Neutrophil (primary cell): Measurements from ENCODE around the gene PCGF2.

ENCODE experiments used
- H3K27ac ChIP-seq: fragments of 200-600 bp; sonication (generic); 2 replicates; pipeline ENCODE4 v1.5.1; 2016; ENCODE audit warnings: mild to moderate bottlenecking, moderate library complexity
- H3K27me3 ChIP-seq: fragments of 200-600 bp; sonication (generic); 2 replicates; pipeline ENCODE4 v1.6.0; 2016; ENCODE audit warnings: mild to moderate bottlenecking
- H3K36me3 ChIP-seq: fragments of 200-600 bp; sonication (generic); 2 replicates; pipeline ENCODE4 v1.5.1; 2017
- H3K4me1 ChIP-seq, 2 experiments: fragments of 200-600 bp in 1 of 2; sonication (generic) in 1 of 2; 1 replicate in 1 of 2; 2 replicates in 1 of 2; pipeline versions ENCODE4 v1.5.1 to v1.6.1; 2013 to 2016; ENCODE audit warnings: low read depth in 1 of 2, low read length in 1 of 2, mild to moderate bottlenecking in 1 of 2, moderate library complexity in 1 of 2; ENCODE audit not compliant: control insufficient read depth in 1 of 2, insufficient read depth in 1 of 2
- H3K4me3 ChIP-seq, 2 experiments: fragments of 200-600 bp in 1 of 2; sonication (generic) in 1 of 2; 1 replicate in 1 of 2; 2 replicates in 1 of 2; pipeline ENCODE4 v1.5.1; 2013 to 2016; ENCODE audit warnings: low read depth in 1 of 2, low read length in 1 of 2, mild to moderate bottlenecking in 1 of 2, moderate library complexity in 1 of 2
- H3K9me3 ChIP-seq: fragments of 200-600 bp; sonication (generic); 2 replicates; pipeline ENCODE4 v1.5.1; 2016
- TF ChIP-seq, protein P1 (sequence below): fragments of 200-600 bp; sonication (generic); IDR thresholded peaks from 2 replicates; pipeline ENCODE4 v1.5.1; 2016; ENCODE audit warnings: antibody characterized with exemption

Gene PCGF2

DNA sequence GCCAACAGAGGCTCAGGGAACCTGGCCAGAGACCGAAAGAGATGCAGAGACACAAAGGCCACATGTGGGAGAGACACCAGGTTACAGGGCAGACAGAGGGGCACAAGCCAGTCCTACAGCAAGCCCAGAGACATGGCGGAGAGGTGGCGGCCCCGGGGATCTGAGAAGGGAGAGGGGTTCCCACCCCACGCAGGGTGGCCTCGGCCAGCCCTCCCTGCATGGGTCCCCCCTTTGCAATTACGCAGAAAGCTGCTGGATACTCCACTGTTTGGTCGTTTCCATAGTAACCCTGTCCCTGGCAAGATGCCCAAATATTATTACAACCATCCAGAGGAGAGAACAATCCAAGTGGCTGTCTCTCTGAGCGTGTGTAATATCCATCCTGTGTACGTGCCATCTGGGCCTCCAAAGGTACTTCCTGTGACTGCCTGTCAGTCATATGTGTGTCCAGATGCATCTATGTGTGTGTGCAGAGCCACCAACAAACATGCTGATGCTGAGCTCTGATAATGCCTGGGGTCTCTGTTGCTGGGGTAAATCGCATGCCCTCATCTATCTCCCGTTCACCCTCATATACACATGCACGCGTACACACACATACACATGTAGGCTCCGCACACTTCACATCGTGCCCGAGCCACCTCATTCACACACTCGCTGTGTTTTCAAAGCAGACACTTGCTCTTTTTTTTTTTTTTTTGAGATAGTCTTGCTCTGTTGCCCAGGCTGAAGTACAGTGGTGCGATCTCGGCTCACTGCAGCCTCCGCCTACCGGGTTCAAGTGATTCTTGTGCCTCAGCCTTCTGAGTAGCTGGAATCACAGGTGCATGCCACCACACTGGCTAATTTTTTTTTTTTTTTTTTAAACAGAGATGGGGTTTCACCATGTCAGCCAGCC, 5.5 kb downstream of the PCGF2 start:
- Histone ChIP-seq H3K27me3 (peaks cover 87% of the 10 kb centered on the region), H3K4me1 (peaks cover 2 to 7% of the 10 kb centered on the region in 2 experiments), H3K9me3 (no peaks in the 10 kb centered on the region), H3K27ac (no peak overlapping the region), H3K4me3 (no peak overlapping the region), H3K36me3 (no peaks in the 10 kb centered on the region)
- TF ChIP-seq, protein P1, sequence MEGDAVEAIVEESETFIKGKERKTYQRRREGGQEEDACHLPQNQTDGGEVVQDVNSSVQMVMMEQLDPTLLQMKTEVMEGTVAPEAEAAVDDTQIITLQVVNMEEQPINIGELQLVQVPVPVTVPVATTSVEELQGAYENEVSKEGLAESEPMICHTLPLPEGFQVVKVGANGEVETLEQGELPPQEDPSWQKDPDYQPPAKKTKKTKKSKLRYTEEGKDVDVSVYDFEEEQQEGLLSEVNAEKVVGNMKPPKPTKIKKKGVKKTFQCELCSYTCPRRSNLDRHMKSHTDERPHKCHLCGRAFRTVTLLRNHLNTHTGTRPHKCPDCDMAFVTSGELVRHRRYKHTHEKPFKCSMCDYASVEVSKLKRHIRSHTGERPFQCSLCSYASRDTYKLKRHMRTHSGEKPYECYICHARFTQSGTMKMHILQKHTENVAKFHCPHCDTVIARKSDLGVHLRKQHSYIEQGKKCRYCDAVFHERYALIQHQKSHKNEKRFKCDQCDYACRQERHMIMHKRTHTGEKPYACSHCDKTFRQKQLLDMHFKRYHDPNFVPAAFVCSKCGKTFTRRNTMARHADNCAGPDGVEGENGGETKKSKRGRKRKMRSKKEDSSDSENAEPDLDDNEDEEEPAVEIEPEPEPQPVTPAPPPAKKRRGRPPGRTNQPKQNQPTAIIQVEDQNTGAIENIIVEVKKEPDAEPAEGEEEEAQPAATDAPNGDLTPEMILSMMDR: no peak

DNA sequence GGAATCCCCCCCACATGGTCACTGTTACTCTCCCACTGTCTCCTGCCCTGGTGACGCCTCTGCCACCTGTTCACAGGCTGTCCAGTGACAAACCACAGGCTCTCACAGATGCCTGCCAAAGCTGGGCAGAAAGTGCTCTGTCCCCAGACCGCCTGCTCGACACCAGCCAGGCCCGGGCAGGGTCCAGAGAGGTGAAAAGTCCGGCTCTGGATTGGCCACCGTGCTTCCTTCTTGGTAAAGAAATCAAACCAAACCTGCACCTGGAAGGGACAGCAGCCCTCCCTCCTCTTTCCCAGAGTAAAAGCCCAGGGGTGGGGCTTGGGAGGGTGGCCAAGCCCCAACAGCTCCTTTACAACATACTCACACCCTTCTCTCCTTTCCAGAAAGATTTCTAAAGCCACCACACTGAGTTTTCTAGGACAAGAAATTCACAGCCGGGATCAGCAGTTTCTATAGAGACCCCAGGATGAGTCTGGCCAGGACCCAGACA, 6.2 kb downstream of the PCGF2 start:
- H3K27me3 ChIP-seq: peaks cover 87% of the 10 kb centered on the region
- peaks cover 0 to under 1% of the 10 kb centered on the region in 2 experiments for H3K4me1 ChIP-seq

DNA sequence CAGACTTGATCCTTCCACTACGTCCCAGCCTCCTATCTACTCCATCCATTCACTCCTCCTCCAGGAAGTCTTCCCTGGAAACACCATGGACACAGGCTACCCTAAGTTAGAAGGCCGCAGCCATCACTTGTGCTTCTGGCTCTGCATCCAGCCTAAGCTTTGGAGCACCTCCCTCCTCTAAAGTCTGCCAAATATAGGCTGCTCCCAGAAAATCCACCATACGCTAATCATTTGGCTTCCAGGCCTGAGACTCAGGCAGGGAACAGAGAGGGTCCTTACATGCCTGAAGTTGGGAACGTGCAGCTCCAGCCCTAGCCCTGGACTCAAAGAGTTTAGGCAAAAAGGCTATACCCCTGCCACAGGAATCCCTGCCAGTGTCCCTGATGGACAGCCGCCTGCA, 6.7 kb downstream of the PCGF2 start:
- peaks cover 87% of the 10 kb centered on the region for H3K27me3 ChIP-seq
- H3K27ac ChIP-seq: no peak overlapping the region
- TF ChIP-seq, protein P1: no peak
- no peaks in the 10 kb centered on the region for H3K4me1 ChIP-seq
- H3K36me3 ChIP-seq: no peaks in the 10 kb centered on the region
- H3K4me3 ChIP-seq: no peak overlapping the region
- no peaks in the 10 kb centered on the region for H3K9me3 ChIP-seq

More for the DNA sequence above, 6.2 kb downstream of the PCGF2 start:
- no peak overlapping the region for H3K4me3 ChIP-seq
- no peaks in the 10 kb centered on the region for H3K9me3 ChIP-seq
- TF ChIP-seq, protein P1: no peak
- H3K27ac ChIP-seq: no peak overlapping the region
- no peaks in the 10 kb centered on the region for H3K36me3 ChIP-seq

DNA sequence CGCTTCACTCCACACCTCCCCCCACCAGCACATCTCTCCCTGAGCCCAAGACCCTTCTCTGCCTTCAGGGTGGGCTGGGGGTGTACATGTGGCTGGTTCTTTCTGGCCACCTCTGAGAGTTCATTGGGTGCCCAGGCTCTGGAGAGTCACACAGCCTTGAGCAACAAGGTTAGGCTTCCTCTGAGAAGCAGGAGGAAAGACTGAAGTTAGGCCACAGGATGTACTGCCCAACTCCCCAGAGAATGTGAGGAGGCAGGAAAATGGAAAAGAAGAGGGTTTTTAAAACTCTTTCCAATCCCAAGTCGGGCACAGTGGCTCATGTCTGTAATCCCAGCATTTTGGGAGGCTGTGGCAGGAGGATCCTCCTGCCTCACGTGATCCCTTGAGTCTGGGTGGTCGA, 7.3 kb downstream of the PCGF2 start:
- H3K9me3 ChIP-seq: no peaks in the 10 kb centered on the region
- no peaks in the 10 kb centered on the region for H3K4me1 ChIP-seq
- TF ChIP-seq, protein P1: no peak
- peaks cover 87% of the 10 kb centered on the region for H3K27me3 ChIP-seq
- no peaks in the 10 kb centered on the region for H3K36me3 ChIP-seq
- no peak overlapping the region for H3K27ac ChIP-seq
- H3K4me3 ChIP-seq: no peak overlapping the region

DNA sequence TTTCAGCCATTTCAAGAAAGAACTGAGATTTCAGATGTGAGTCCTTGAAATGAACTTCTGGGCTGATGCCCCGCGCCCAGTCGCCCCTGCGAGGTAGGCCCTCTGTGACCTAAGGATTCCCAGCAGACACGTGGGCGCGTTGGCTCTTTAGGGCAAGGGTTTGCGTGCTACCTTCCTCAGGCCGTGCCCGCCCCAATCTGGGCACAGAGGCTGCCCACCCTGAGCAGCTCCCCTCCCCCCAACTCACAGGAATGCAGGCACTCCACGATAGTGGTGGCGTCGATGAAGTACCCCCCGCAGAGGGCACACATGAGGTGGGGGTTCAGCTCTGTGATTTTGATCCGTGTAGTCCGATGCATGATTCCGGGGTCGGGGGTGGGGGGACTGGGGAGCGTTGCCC, 8.1 kb downstream of the PCGF2 start:
- peaks cover 85% of the 10 kb centered on the region for H3K27me3 ChIP-seq
- H3K36me3 ChIP-seq: no peaks in the 10 kb centered on the region
- H3K27ac ChIP-seq: no peak overlapping the region
- no peak overlapping the region for H3K4me3 ChIP-seq
- TF ChIP-seq, protein P1: no peak
- no peaks in the 10 kb centered on the region for H3K4me1 ChIP-seq
- no peaks in the 10 kb centered on the region for H3K9me3 ChIP-seq
